IPS DF 4.7 (cell line): Measurements from ENCODE around the gene PNPLA5.

Experiments
- DNase-seq: peaks from one replicate; pipeline ENCODE4 v3.0.0-alpha.2; 2013; ENCODE audit warnings: low spot score; ENCODE audit errors: extremely low read depth

The PNPLA5 gene

DNA sequence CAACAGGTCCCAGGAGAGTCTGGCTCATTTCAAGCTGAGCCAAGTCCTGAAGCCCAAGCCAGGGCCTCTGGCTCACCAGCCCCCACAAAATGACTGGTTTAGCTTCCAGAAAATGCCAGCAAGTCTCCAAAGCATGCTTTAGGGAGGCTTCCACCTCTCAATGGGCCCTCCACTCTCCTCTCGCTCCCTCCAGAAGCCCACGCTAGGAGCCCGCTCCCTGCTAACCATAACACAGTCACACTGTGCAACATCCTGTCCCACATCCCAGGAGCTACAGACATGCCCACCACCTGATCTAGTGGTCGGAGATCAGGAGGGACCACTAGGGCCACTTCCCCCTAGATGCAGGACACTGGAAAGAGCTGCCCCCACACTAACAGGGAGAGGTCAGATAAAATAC is 36.4 kb downstream of the PNPLA5 start:
- no peak for DNase-seq

DNA sequence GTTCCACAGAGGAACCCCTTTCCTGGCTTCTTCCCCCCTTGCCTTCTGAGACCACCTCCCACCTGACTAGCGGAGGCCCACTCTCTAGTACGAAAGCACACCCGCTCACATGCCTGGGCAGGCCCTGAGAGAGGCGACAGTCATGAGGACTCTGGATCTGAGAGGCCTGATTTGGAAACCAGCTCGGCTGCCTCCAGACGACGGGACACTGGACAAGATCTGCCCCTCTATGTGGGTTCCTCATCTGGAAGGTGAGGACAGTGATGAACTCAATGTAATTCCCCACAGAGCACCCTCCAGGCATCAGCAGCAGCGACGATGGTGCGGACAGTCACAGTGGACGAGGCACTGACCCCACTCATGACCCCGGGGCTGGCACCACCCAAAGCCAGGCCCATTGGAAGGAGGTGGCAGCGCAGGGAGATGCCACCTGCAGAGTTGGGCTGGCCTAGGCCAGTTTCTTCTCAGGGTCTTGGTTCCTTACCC is 37.0 kb downstream of the PNPLA5 start:
- no peak for DNase-seq

DNA sequence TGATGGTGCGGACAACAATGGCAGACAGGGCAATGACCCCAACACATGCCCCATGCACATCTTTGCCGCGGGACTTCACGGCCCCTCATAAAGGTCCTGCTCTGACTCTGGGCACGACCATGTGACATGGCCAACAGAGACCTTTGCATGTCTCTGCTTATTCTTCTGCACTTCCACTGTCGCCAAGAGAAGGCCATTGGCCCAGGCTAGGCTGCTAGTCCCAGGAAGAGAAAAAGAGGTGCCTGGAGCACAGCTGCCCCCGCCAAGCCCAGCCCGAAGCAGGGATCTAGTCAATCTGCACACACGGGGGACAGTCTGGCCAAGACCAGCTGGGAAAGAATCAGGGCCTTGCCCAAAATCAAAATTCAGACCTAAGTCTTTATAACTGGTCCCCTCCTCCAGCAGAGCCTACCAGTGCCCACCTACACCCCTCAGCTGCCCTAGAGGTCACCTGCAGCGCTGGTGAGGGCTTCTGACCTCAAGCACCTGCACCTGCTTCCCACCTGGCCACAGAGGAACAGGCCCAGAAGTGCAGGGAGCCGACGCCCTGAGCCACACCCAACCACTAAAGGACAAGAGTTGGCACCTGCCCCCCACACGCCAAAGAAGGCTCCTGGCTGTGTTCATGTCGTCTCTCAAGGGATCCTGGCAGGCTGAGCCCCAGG is 37.6 kb downstream of the PNPLA5 start:
- no peak for DNase-seq

DNA sequence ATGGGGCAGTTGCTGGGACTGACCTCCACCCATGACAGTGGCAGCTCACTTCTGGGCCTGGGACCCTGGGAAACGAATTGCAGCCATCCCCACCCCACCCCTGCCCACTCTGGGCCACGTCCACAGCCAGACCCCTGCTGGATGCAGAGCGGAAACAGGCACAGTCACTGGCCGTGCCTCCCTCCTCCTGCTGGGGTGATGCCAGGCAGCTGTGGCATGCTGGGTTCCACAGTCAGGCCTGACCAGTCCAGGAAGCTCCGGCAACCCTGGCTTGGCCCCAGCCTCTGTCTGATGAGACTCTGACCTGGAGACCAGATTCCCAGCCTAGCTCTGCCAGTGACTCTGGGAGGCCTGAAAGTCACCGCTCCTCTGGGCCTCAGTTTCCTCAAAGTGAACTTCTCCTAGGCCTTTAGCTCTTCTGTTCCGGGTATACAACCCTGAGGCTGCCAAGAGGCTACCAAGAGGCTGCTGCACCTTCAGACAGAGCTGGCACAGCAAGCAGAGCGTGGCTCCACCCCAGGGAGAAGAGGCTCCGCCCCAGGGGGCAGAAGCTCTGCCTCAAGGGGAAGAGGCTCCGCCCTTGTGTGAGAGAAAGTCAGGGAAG is 38.4 kb downstream of the PNPLA5 start:
- DNase-seq, result no peak

DNA sequence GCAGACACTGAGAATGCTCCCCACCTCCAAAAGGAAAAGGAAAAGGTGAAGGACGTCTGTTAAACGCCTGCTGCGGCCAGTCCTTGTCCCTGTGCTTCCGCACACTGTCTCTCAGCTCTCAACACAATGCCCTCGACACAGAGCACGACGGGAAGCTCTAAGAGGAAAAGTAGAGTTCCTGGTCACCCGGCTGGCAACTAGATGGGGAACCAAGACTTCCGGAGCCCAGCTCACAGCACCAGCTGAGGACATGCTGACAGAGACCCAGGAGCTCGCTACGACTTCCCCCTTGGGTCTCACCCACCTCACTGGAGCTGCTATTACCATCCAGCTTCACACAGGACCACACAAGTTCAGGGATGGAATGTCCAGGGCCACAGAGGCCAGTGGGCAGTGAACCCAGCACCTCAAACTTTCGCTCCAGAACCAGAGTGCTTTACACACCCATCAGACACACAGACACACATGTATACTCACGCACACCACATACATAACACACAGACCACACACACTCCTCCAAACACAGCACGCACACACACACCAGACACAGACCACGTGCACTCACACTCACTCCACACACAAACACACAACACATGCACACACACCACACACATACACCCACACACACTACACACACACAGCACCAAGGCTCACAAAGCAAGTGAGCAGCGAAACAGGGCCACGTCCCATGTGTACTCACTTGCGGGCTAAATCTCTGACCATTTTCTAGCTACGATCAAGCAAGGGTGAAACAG is 39.1 kb downstream of the PNPLA5 start:
- DNase-seq, result no peak

DNA sequence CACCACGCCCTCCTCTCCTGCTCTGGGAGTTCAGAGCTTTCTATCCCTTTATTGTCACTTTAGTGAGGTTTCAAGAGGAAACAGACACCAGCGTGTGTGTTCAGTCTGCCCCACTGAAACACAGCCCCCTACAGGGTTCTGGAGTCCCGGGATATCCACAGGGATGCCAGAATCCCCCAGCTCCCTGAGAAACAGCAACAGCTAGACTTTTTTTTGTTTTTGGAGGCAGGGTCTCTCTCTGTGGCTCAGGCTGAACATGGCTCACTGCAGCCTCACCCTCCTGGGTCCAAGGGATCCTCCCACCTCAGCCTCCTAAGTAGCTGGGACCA is 39.9 kb downstream of the PNPLA5 start:
- DNase-seq, result no peak

DNA sequence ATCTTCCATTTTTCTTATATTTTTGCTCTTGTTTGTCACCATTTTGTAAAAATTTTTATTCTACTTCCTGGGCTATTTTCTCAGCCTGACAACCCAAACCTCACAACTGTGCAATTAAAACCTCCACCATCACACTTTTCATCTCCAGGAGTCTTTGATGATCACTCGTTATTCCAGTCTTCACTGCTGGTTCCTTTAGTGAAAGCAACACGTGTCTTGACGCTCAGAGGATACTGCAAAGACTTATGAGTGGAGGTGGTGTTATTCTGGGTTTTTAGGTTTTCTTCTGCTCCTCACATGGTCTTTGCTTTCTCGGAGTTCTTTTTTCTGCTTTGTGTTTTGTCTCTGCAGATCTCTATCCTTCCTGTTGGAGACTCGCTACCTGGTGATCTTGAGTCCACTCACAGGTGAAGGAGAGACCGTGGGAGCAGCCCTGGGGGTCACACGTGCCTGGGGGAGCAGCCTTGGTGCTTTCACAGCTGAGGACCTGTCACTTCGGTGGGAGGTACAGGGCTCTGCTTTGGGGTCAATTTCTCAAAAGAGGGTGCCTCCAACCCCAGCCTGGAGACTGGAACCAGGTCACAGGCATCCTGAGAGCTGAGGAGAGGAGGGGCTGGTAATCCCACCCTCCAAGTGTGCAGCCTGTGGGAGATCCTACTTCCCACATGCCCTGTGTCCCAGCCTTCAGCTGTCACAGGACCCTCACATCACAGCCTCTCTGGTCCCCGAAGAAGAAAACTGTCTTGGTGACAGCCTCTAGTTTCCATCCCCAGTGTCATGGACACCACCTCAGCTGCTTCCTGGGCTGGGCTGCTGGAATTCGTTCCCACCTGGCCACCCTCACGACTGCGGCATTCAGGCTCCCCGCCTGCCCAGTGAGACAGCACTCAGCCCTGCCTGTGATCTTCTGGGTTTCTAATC is 40.5 kb downstream of the PNPLA5 start:
- DNase-seq, result no peak

DNA sequence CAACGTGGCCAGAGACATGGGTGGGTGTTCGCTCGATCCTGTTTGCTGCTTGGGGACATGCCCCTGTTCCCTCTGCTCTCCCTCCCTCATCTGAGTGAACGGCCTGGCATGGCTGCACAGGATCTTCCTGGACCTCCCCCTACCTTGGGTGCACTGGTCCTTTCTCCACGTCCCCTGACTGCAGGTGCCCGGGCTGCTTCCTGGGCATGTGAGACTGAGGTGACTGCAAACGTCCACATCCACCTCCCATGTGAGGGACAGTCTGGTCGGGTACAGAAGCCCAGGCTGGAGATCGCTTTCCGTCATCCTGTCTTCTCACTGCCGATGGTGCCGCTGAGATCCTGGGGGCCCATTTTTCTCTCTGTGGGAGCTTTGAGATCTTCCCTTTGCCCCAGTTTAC is 41.3 kb downstream of the PNPLA5 start:
- no peak for DNase-seq

DNA sequence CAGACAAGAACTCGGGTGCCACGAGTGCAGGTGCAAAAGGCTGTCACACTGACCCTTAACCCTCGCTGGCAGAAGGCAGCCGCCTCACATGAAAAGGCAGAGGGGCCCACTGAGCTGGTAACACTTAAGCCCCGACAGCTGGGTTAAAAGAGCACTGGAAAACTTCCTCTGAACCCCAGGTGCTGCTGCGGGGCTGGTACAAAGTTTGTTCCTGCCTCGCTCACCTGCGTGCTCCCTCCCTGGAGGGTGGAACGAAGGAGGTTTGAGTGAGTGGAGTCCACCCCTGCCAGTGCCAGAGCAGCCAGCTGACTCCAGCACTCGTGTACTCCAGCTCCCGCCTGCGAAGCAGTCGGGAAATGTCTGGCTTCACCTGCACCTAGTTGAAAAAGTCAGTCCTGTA is 42.1 kb downstream of the PNPLA5 start:
- no peak for DNase-seq

DNA sequence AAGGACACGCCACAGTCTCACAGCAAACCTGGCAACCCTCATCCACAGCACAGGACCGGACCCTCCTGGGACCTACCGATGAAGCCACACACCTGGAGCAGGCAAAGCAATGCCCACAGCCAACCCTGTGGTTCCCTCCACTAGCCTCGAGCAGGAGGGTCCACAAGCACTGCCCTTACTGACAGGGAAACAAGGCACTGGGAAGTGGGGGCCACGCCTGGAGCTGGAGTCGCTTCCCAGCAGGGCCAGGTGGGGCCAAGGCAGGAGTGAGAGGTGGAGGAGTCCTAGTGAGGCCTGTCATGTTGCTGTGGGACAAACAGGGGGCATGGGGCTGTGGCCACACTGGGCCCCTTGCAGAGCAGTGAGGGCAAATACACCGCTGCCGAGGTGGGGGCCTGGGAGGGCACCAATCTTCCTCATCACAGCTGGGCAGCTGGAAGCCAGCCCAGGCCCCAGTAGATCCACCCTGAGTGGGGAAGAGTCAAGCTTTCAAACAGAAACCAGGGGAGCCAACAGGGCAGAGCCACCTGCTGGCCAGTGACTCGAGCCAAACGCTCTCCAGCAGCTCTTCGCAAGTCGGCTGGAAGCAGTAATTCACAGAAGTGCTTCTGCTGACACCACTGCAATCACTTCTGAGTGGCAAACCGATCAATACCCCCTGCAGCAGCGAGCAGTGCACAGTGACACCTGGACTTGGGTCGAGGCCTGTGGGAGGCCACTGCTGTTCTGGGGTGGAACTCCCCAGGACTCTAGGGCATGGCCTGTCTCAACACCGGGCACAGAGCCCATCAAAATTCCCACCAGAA is 43.2 kb downstream of the PNPLA5 start:
- no peak for DNase-seq

DNA sequence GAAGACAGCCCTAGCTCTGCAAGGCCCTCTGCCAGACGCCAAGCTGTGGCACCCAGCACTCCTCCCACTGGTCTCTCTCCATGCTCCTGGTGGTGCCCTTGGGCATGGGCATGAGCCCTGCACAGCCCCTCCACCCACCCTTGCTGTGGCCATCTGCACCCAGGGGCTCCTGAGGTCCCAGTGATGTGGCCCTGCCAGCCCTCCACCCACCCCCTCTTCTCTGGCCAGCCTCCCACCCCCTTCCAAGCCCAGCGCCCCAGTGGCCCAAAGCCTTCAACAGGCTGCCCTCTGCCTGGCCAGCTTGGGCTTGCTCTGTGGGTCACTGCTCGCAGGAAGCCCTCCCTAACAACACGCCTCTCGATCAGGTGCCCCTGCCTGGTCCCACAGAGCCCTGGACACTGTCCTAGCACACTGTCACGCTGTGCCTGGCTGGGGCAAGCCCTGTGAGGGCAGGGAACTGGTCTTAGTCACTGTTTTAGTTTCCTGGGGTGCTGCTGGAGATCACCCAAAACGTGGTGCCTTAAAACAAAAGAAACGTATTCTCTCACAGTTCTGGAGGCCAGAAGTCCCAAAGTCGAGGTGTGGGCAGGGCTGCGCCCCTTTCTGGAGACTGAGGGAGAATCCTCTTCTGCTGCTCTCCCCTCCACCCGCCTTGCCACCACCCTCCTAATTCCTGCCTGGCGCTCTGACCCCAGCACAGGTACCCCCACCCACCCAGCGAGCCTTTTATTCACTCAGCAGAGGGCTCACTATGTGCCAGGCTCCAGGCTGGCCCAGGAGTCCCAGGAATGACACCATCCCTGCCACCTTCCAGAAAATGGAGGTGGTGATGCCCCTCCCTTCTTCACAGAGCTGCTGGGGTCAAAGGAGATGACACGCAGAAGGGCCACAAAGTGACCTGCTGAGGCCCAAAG is 44.2 kb downstream of the PNPLA5 start:
- DNase-seq, result no peak

DNA sequence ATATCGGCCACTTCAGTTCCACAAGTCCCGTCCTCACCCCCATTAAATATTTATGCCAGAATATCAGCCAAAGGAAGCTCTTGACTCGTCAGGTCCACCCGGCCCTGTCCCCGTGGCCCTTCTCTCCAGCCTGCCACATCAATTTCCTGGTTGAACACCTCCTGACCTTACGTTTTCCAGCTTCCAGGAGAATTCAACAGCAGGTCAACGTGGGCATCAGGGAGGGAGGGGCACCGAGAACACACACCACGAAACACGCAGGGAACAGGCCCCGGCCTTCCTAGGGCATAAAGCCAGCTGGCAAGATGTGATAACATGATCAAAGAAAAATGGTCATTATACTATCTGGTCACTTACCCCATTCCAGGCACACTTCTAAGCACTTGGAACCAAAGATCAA is 44.8 kb downstream of the PNPLA5 start:
- DNase-seq, result no peak

DNA sequence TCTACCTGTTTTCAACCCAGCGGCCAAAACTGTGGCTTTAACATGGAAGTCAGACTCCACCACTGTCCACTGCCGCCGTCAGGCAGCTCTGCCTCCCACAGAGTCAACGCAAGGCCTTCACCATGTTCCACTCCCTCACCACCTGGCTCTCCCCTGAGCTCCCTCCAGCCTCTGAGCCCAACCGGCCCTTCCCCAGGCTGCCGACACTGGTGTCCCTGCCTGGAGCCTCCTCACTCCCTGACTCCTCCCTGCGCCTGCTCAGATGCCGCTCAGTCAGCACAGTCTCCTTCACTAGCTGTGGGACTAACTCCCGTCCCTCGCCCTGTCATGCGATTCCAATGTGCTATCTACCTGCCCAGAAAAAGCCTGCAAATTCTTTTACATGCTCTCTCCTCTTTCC is 45.8 kb downstream of the PNPLA5 start:
- no peak for DNase-seq

DNA sequence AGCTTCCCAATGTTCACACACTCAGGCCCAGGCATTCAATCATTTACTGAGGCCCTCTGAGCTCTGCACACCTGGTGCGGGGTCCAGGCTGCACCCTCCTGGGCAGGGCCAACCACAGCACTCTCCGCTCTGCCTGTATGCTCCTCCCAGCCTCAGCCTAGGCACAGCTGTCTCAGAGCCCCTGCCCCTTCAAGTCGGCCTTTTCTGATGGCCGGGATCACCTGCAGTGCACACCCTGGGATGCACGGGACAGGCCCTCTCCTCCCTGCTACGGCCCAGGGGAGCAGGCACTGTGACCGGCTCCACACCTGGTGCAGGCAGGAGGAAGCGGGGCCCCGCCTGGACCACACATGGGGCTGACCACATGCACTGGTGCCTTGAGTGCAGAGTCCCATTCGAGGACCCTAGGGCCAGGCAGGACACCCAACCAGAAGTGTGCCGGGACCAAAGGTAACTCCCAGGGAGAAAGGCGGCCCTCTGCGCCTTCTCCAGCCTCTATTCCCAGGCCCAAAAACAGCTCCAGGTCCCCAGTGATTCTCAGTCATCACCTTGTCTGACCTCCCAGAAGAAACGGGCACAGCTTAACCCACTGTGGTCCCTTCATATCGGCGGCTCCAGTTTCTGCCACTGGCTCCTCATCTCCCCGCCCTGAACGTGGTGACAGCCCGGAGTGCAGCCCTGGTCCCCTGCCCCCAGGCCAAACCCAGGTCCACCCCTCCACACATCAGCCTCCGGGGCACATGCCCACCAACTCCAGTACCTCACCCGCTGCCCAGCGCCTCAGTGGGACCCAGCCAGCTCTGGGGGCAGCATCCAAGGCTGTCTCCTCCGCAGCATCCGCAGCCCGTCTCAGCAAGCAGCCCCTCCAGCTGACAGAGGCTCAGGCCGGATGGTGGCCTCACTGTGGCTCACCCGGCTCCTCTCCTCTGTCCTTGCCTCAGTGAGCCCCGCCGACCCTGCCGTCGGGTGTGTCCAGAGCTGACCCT is 47.0 kb downstream of the PNPLA5 start:
- DNase-seq, result no peak

DNA sequence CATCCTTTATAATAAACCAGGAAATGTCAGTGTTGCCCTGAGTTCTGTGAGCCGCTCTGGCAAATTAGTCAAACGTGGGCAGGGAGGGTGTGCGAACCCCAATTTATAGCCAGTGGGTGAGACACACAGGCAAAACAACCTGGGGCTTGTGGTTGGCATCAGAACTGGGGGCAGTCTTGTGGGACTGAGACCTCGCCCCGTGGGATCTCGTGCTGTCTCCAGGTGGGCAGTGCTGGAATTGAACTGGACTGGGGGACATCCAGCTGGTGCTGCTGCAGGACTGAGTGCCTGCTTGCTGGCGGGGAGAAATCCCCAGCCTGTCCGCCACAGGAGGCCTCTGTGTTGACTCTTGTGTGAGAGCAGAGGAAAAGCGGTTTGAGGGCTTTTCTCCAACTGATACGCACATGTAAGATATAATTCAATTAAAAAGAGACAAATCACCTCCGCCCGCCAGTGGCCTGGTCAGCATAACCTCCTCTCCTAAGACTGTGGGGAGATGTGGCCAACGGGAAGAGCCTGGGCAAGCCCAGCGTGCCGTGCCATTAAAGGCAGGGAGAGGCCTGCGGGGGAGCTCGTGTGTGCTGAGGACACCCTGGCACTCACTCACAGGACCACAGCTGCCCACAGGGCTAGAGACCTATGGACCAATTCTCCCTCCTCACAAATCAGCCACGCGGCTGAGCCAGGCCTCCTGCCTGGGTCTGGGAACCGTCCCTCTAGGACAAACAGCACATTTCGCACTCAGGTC is 47.9 kb downstream of the PNPLA5 start:
- DNase-seq, result no peak

DNA sequence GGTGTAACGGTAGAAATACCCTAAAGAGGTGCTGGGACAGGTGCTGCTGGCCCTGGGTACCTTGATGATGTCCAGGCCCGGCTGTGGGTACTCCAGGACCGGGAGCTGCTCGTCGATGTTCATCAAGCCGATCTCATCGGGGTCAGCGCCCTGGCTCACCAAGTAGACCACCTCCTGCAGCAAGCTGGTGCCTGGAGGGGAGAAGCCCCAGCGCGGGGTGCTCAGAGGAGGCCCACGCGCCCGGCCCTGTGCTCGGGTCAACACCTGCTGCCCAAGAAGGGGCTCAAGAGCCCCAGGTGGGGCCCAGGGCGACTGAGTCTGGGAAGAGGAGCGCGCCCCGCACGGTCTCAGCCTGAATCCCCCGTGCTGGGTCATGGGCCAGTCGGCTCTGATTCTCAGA is 50.1 kb downstream of the PNPLA5 start:
- DNase-seq, result no peak

DNA sequence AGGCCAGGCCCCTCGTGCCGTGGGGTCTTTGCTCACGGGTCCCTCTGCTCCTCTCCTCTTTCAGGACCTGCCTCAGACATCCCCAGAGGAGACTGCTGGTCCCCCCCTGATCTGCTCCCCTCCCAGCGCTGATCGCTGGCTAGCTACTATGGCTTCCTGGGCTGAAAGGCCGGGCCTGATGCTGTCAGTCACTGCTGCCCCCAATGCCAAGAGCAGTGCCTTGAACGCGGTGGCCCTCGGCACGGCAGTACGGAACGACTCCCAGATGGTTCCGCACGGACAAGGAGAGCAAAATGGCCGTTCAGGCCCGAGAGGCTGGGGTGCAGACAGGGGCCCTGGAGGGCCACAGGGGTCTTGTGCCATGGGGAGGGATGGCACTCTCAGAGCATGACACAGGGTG is 51.0 kb downstream of the PNPLA5 start:
- DNase-seq, result no peak

DNA sequence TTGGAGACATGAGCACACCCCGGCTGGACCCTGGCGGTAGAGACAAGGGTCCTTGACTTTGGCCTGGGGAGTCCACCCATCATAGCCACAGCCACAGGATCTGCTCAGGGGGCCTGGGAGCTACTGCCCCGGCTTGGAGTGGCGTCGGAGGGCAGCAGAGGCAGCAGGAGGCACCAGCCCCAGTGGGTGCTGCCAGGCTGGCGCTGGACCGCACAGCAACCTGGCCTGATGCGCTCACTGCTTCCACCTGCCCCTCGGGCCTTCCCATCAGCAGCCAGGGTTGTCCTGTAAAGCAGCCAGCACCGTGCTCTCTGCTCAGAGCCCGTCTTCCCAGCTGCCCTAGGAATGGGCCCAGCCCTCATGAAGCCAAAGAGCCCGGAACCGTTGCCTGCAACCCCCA is 51.4 kb downstream of the PNPLA5 start:
- DNase-seq, result no peak
